ENCODE results near the gene TOE1.

The TOE1 gene

DNA sequence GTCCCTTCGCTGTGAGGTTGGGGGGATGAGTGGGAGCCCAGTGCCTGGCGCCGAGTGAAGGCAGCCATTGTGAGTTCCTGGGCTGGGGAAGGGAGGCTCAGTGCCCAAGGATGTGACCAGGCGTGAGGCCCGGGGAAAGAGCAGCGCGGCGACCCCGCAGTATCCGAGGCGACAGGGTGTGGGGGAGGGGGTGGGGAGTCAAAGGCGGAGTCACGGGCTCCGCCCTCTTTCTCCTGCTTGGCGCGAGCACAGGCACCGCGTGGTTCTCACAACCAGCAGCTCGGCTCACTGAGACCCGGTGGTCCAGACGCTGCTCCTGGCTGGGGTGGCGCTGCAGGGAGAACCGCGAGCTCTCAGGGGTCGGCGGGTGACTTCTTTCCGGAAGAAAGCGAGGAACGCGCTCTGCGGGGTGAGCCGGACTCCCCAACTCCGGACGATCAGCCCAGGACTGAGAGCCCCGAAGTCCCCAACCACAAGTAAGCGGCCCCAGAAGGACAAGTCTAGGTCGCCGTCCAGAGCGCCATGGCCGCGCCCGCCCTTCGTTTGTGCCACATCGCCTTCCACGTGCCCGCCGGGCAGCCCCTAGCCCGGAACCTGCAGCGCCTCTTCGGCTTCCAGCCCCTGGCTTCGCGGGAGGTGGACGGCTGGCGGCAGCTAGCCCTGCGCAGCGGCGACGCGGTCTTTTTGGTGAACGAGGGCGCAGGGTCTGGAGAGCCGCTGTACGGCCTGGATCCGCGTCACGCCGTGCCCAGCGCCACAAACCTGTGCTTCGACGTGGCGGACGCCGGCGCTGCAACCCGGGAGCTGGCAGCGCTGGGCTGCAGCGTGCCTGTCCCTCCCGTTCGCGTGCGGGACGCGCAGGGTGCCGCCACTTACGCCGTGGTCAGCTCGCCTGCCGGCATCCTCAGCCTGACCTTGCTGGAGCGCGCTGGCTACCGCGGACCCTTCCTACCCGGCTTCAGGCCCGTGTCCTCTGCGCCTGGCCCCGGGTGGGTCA is 13.0 kb upstream of the TOE1 start, which contains the start of gene HPDL:
HPDL (plus strand) TSS at position 269 of the 997 bp plus-strand sequence; CDS start at position 523, 254 bp downstream.
- no peak for DNase-seq

- DNase-seq = no peak
Measured at GRCh38 chr1:45327644-45328515, 12.1 kb upstream of the TOE1 start.

DNA sequence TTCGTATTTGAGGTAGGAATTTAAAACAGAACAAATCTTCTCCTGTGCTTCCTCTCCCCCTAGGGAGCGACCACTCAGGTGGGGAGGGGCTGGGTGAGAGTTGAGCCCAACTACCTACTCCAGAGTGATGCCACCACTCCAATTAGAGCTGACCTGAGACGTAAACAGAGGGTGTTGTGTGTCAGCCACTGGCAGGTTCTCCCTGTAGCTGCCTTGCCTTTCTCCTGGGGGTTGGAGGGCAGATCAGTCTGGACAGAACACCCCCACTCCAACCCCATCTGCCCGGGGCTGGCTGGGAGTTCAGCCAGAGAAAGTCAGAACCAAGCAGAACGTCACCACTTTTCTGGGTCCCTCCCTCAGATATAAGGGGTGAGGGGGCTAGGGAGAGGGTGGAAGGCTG is 11.3 kb upstream of the TOE1 start:
- DNase-seq = no peak

DNA sequence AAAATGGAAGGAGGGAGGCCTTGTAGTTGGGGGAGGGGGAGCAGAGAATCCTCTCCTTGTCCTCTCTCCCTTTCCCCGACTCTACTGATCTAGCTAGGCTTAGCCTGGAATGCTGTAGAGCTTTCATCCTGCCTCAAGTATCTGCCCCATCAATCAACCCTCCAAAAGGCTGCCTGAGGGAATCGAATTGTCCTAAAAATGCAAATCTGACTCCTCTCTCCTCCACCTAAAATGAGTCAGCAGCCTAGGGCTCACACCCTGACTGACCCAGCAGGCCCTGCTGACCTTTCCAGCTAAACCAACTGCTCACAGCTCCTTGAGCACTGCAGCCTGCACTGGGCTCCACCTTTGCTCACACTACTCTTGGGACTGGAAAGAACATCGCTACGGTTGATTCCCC is 10.5 kb upstream of the TOE1 start:
- no peak for DNase-seq

GRCh38 chr1:45331436-45332345 is 8.3 kb upstream of the TOE1 start:
- no peak for DNase-seq

DNA sequence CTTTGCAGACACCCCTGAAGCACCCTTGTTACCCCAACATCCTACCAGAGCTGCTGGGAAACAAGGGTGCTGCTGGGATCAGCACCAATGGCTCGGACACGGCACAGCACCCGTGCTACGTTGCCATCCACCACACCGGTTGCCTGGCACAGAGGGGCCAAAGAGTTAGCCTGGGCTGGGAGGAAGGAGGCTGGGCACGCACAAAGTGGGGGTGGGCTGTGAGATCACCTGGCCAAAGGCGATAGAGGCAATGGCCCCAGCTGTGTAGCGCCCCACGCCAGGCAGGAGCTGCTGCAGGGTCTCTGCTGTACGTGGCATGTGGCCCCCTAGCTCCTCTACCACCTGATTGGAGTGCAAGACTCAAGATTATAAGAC is 7.6 kb upstream of the TOE1 start:
- DNase-seq = no peak

GRCh38 chr1:45334308-45335245 is 5.4 kb upstream of the TOE1 start:
- no peak for DNase-seq

DNA sequence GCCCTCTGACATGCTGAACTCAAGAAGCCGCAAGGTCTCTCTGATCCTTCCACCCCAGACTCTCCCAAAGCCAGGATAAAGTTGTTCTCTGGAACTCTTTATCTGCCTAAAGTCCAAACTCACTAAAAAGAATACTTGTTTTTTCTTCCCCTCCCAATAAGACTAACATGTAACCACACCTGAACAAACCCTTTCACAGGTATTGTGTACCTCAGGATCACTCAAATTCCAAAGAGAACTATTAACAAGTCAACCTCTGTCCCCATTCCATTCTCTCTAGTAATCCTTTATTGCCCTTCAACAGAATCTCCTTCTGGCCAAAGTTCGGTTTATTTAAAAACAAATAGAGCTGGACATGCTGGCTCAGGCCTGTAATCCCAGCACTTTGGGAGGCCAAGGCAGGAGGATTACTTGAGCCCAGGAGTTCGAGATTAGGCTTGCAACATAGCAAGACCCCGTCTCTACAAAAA is 4.1 kb upstream of the TOE1 start:
- DNase-seq = no peak

GRCh38 chr1:45337630-45338325 is 2.2 kb upstream of the TOE1 start:
- no peak for DNase-seq

DNA sequence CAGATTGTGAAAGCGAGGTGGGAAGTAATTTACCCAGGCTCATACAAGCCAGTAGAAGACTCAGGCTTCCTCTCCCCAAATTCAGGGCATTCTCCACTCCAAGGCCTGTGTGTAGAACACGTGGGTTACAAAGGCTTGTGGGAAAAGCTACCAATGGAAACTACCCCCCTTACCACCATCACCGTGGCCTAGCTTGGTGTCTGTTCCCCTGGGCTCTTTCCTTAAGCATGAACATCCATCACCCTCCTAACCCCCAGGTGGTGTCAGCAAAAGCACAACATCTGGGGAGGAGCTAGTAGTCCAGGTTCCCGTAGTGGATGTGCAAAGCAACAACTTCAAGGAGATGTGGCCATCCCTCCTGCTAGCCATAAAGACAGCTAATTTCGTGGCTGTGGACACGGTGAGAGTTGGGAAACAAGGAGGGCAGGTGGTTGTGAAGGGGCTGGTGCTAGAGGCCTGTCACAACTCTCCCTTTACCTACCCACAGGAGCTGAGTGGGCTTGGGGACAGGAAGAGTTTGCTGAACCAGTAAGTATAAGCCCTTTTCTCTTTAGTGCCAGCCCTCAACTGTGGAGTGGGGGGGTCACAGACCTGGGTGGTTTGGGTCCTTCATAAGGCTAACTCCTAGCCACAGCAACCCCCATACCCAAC is 971 bp downstream of the TOE1 start:
- DNase-seq = no peak

GRCh38 chr1:45344499-45344898 is 4.5 kb downstream of the TOE1 start:
- no peak for DNase-seq

GRCh38 chr1:45345014-45345413 is 5.0 kb downstream of the TOE1 start:
- no peak for DNase-seq

- DNase-seq = no peak
Measured at GRCh38 chr1:45346473-45346872, 6.5 kb downstream of the TOE1 start.

DNA sequence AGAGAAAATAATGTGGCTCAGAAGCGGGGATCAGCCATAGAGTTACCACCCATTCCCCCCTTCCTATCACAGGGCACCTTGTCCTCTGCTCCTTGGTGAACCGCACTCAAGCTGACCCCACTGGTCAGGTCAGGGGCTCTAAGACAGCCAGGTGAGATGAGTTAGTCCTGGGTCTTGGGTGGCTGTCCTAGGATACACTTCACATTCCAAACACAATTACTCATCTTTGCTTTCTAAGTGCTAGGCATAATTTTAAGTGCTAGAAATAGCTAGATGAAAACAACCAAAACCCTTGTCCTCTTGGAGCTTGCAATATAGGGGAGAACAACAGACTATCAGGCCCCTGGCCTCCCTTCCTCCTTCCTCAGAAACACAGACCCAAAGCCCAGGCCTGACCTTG is 8.1 kb downstream of the TOE1 start:
- DNase-seq = no peak

DNA sequence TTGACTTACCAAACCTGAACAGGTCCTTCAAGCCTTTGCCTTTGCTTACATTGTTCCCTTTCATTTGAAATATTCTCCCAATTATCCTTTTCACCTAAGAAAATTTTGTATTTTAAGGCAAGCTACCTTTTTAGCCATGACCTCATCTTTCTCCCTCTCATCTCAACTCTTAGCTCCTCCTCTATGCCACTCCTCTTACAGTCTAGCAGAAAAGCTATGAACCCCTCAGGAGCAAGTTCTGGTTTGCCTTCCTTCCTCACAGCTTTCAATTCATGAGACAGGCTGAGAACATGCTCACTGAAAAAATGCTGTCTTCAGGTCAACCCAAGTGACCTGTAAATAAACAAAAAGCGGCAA is 8.6 kb downstream of the TOE1 start:
- no peak for DNase-seq

GRCh38 chr1:45348966-45349677 is 9.2 kb downstream of the TOE1 start:
- DNase-seq = no peak

DNA sequence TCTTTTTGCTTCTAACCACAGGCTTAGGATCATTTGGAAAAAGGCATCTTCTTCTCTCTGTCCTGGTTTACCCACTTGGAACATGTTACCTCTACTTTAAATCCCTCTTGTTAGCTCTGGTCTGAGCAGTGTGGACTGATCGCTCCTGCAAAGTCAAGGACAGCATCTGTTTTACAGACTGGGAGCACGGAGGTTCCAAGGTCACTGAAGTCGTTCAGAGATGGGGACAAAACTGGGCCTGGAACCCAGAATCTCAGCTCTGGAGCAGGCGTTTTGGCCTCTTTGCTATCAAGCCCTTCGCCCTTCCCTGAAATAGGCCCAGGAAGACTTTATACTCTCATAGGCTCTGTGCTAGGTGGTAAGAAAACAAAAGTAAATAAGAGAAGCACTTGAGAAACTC is 11.5 kb downstream of the TOE1 start:
- DNase-seq = no peak

DNA sequence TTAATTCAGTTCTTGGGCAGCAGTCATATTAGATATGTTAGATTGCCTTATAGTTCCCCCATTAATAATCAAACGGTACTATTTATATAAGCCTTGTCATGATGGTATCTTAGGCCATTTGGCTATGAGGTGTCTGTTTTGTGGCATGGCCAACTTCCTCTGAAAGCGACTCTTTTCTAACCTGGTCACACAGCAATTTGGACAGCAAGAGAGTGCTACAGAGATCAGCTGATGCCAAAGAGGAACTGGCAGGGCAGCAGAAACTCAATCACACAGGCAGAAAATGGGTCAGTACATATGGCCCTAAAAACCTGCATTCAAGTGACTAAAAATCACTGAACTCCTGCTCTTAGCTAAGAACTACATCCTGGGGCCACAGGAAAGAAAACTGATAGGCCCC is 13.7 kb downstream of the TOE1 start:
- no peak for DNase-seq

- DNase-seq = no peak
Measured at GRCh38 chr1:45354838-45355237, 14.9 kb downstream of the TOE1 start.

- no peak for DNase-seq
Measured at GRCh38 chr1:45355683-45356082, 15.7 kb downstream of the TOE1 start.

Measured in activated CD4-positive, CD25-positive, alpha-beta regulatory T cell treated with anti-CD3 and anti-CD28 coated beads, Interleukin-2, amount 50 U/mL, for 72 hours (primary cell).